ENCODE measurements around the gene IGSF8.

DNA sequence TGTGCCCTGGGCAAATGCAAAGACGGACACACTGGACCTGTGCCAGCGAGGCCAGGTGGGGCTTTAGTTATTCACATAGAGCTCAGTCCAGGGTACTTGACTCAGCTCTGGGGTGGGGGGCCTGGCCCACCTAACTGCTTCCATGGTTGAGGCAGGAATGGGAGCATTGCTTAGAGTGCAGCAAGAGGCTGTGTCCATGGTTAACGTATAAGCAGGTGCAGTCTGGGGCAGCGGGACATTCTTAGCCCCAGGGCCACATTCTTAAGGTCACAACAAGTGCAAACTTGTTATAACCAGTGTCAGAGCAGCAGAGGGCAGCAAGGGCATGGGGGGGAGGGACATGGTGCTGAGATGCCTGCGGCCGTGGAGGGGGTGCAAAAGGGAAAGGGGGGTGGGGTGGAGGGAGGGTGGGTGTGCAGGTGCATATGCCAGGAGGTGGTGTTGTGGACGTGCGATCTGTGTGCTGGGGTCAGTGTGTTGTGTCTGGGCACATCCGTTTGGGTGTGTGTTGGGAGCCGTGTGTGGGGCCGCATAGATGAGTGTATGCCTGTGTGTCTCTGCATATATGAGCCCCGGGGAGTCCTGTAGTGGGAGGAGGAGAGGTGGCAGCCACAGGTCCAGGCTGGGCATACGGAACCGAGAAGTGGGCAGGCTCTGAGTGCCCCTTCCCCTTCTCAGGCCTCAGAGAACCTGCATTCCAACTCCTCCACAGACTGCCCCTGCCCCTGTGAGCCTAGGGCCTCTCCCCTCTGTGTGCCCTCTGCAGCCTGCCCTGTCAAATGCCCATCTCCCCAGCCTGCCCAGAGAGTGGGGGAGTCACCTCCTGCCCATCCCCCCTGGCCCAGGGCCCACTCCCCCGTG, 36.8 kb downstream of the IGSF8 start:
- TF ChIP-seq, protein P1, sequence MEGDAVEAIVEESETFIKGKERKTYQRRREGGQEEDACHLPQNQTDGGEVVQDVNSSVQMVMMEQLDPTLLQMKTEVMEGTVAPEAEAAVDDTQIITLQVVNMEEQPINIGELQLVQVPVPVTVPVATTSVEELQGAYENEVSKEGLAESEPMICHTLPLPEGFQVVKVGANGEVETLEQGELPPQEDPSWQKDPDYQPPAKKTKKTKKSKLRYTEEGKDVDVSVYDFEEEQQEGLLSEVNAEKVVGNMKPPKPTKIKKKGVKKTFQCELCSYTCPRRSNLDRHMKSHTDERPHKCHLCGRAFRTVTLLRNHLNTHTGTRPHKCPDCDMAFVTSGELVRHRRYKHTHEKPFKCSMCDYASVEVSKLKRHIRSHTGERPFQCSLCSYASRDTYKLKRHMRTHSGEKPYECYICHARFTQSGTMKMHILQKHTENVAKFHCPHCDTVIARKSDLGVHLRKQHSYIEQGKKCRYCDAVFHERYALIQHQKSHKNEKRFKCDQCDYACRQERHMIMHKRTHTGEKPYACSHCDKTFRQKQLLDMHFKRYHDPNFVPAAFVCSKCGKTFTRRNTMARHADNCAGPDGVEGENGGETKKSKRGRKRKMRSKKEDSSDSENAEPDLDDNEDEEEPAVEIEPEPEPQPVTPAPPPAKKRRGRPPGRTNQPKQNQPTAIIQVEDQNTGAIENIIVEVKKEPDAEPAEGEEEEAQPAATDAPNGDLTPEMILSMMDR (IDR thresholded peaks at IDR 0.05; ENCODE audit: low read depth, low read length, poor library complexity, severe bottlenecking): no peak
- TF ChIP-seq EZH2phosphoT487 (IDR thresholded peaks at IDR 0.05; ENCODE audit: borderline replicate concordance, low read length): no peak
